ENCODE data around the gene FNTB.

GRCh38 chr14:65106736-65107135 lies 120.0 kb downstream of the FNTB start:
- TF ChIP-seq CTCF (conservative IDR thresholded peaks at IDR 0.05) (no peak), ZFX (IDR thresholded peaks at IDR 0.05) (no peak)
